Retinal pigment epithelial cell (primary cell): ENCODE data around the gene ST3GAL3.

Experiments
- DNase-seq: peaks from one replicate; pipeline ENCODE4 v3.0.0-alpha.2; 2010; ENCODE audit warnings: low read depth
- H3K4me3 ChIP-seq: 2 replicates; pipeline ENCODE4 v1.5.1; 2011; ENCODE audit warnings: mild to moderate bottlenecking, low read length, control low read depth, moderate library complexity
- CTCF ChIP-seq: conservative IDR thresholded peaks from 2 replicates; pipeline ENCODE4 v1.5.1; 2011; ENCODE audit warnings: low read depth, low read length, control low read depth, inconsistent platforms

Gene ST3GAL3

GRCh38 chr1:43875331-43875730, 168.0 kb downstream of the ST3GAL3 start:
- H3K4me3 ChIP-seq: no peak overlapping the region
- no peak for TF ChIP-seq CTCF
- no peak for DNase-seq

GRCh38 chr1:43877101-43877500, 169.8 kb downstream of the ST3GAL3 start:
- H3K4me3 ChIP-seq: no peak overlapping the region
- DNase-seq: no peak
- no peak for TF ChIP-seq CTCF

DNA sequence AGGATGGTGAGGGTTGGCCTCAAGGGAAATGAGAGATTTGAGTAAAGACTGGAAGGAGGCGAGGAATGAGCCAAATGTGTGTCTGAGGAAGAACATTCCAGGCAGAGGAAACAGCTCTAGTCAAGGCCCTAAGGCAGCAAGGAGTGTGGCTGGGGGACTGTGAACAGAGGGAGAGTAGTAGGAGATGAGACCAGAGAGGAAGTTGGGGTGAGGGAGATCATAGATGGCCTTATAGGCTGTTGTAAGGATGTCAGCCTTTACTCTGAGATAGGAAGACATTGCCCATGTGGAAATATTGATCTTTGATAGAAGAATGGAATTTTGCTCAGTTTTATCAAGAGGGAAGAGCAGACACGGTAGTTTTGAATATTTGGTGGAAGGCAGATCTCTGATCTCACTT, 171.1 kb downstream of the ST3GAL3 start:
- H3K4me3 ChIP-seq: no peak overlapping the region
- no peak for DNase-seq
- TF ChIP-seq CTCF: no peak

GRCh38 chr1:43878854-43879253, 171.5 kb downstream of the ST3GAL3 start:
- DNase-seq: no peak
- TF ChIP-seq CTCF: no peak
- no peak overlapping the region for H3K4me3 ChIP-seq

DNA sequence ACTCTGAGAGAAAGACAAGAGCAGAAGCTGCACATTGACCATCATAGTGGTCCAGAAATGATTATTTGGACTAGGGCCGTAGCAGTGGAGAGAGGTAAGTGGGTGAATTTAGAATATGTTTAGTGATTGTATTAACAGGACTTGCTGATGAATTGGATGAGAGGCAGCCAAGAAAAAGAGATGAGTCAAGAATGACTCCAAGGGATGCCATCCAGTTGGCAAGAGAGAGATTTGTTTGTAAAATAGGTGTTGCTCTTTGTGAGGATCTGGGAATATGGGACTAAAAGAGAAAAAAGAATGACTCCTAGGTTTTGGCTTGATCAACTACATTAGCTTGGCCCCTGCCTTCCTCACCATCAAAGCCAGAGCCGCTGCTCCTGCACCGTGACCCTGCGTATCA, 172.1 kb downstream of the ST3GAL3 start:
- DNase-seq: no peak
- no peak overlapping the region for H3K4me3 ChIP-seq
- no peak for TF ChIP-seq CTCF

DNA sequence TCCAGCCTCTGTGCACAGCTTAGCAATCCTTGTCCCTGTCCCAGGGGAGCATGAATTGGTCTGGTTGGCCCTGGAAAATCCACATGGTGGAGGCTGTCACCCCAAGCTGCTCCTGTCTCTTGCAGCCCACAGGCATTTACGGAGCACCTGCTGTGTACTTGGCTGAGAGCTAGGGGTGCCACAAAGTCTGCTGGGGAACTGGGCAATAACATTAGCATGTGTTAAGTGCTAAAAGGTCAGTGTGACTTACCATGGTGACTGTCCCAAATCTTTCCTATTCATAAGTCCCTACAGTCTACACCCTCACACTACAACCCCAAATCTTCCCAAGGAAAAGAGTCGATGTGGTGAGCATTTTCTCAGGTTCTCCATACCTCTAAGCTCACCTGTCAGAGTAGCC, 172.7 kb downstream of the ST3GAL3 start:
- no peak overlapping the region for H3K4me3 ChIP-seq
- no peak for TF ChIP-seq CTCF
- DNase-seq: no peak

DNA sequence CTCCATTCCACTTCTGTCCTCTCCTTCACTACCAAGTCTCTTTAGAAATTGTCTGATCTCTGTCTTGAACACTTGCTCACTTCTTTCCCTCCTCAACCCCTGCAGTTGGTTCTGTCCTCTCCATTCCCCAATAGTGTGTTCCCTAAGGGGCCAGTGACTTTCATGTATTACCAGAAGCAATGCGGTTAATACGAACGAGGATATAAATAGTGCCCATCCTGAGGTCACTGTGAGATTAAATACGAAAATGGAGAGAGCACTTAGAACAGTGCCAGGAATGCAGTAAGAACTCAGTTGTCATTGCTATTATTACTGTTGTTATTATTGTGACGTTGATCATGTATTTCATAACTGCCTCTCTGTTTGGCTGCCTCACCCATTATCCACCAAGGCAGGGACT, 173.3 kb downstream of the ST3GAL3 start:
- H3K4me3 ChIP-seq: no peak overlapping the region
- no peak for TF ChIP-seq CTCF
- no peak for DNase-seq
